Neural progenitor cell (in vitro differentiated cells): ENCODE results near the gene STT3A. TPM values are rescaled to one million over a fixed set of nuclear protein-coding genes. Genes with fewer than 3 reads are reported as not detected.

ENCODE experiments used
- DNase-seq: peaks from one replicate; pipeline ENCODE4 v3.0.0-alpha.2; 2016; ENCODE audit warnings: low spot score
- H2AFZ ChIP-seq: fragments of 200-600 bp; sonication (generic); replicated peaks from 2 replicates; pipeline ENCODE4 v1.6.1; 2016; ENCODE audit warnings: antibody characterized with exemption
- H3F3A ChIP-seq: fragments of 200-600 bp; sonication (generic); 2 replicates; pipeline ENCODE4 v1.6.1; 2016; ENCODE audit warnings: antibody characterized with exemption, low read depth
- H3K27ac ChIP-seq: fragments of 200-600 bp; sonication (generic); 2 replicates; pipeline ENCODE4 v1.5.1; 2016; ENCODE audit warnings: mild to moderate bottlenecking
- H3K27me3 ChIP-seq: fragments of 200-600 bp; sonication (generic); 2 replicates; pipeline ENCODE4 v1.6.1; 2016; ENCODE audit warnings: mild to moderate bottlenecking, moderate library complexity
- H3K36me3 ChIP-seq: fragments of 200-600 bp; sonication (generic); 2 replicates; pipeline ENCODE4 v1.5.1; 2016
- H3K4me1 ChIP-seq: fragments of 200-600 bp; sonication (generic); 2 replicates; pipeline ENCODE4 v1.6.1; 2016; ENCODE audit warnings: mixed run types
- H3K4me2 ChIP-seq: fragments of 200-600 bp; sonication (generic); 2 replicates; pipeline ENCODE4 v1.6.1; 2016
- H3K4me3 ChIP-seq: fragments of 200-600 bp; sonication (generic); 2 replicates; pipeline ENCODE4 v1.5.1; 2016
- H3K79me2 ChIP-seq: fragments of 200-600 bp; sonication (generic); 2 replicates; pipeline ENCODE4 v1.6.1; 2016; ENCODE audit warnings: low read depth
- H3K9ac ChIP-seq: fragments of 200-600 bp; sonication (generic); 2 replicates; pipeline ENCODE4 v1.6.1; 2016
- H3K9me3 ChIP-seq: fragments of 200-600 bp; sonication (generic); 2 replicates; pipeline ENCODE4 v1.5.1; 2016; ENCODE audit warnings: low read depth
- H4K20me1 ChIP-seq: fragments of 200-600 bp; sonication (generic); 2 replicates; pipeline ENCODE4 v1.6.1; 2016; ENCODE audit warnings: low read depth
- H3K27ac Mint-ChIP-seq: 3 replicates; pipeline ENCODE4 v1.8.0; 2021; ENCODE audit warnings: mixed read lengths
- H3K27me3 Mint-ChIP-seq: 2 replicates; pipeline ENCODE4 v1.8.0; 2022; ENCODE audit warnings: low read depth, mild to moderate bottlenecking, inconsistent platforms, moderate library complexity, mixed read lengths; ENCODE audit not compliant: insufficient read depth
- H3K36me3 Mint-ChIP-seq: 3 replicates; pipeline ENCODE4 v1.8.0; 2021; ENCODE audit warnings: mixed read lengths
- H3K4me1 Mint-ChIP-seq: 3 replicates; pipeline ENCODE4 v1.8.0; 2021; ENCODE audit warnings: mixed read lengths
- H3K4me3 Mint-ChIP-seq: 3 replicates; pipeline ENCODE4 v1.8.0; 2021; ENCODE audit warnings: mild to moderate bottlenecking, moderate library complexity, mixed read lengths
- H3K9me3 Mint-ChIP-seq: 3 replicates; pipeline ENCODE4 v1.8.0; 2020; ENCODE audit warnings: mixed read lengths
- EZH2 ChIP-seq: fragments of 200-600 bp; sonication (generic); IDR thresholded peaks from 2 replicates; pipeline ENCODE4 v1.6.1; 2017; ENCODE audit warnings: antibody characterized with exemption, mild to moderate bottlenecking, moderate library complexity
- EZH2phosphoT487 ChIP-seq: fragments of 200-600 bp; sonication (generic); IDR thresholded peaks from 2 replicates; pipeline ENCODE4 v1.6.1; 2017; ENCODE audit warnings: antibody characterized with exemption
- total RNA-seq: library from RNA; depleted of rRNA; stranded (reverse); fragments of >200 nt; gene quantifications from 2 replicates; pipeline ENCODE4 v1.2.3, GENCODE V29; 2015; ENCODE audit warnings: low replicate concordance
- TF ChIP-seq, protein P1 (sequence below): fragments of 200-600 bp; sonication (generic); IDR thresholded peaks from 2 replicates; pipeline ENCODE4 v1.5.1; 2017; ENCODE audit warnings: antibody characterized with exemption, mild to moderate bottlenecking

The STT3A gene
- total RNA-seq, 1 donor from 2014 or later = 111 TPM

DNA sequence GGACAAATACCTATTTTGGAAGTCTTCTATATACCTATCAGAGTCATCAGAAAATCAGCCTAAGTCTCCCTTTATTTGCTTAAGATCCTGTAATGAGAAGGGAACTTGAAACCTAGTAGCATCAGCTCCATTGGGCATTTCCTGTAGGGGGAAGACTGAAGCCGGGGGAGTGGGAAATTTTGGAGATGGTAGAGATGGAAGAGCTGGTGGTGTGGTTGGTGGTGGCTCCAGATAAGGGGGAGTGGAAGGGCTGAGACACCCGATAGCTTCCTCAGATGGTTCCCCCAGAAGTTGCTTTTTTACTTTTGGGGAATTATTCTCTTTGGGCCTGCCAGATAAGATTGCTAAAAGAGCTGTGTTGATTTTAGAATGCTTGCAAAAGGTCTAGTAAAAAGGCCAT, 39.7 kb upstream of the STT3A start:
- Histone ChIP-seq H3K27ac (no peak overlapping the region), H4K20me1 (no peaks in the 10 kb centered on the region), H3K79me2 (no peaks in the 10 kb centered on the region), H3K9me3 (peaks cover 11% of the 10 kb centered on the region), H3K27me3 (no peaks in the 10 kb centered on the region), H3K9ac (no peak overlapping the region), H3K36me3 (no peaks in the 10 kb centered on the region), H2AFZ (no peak overlapping the region), H3F3A (no peaks in the 10 kb centered on the region), H3K4me2 (no peak overlapping the region), H3K4me1 (no peaks in the 10 kb centered on the region), H3K4me3 (no peak overlapping the region)
- no peak for DNase-seq
- Mint-ChIP-seq H3K9me3 (peaks cover 51% of the 10 kb centered on the region), H3K4me1 (no peaks in the 10 kb centered on the region), H3K27ac (no peak overlapping the region), H3K27me3 (peaks cover 7% of the 10 kb centered on the region), H3K4me3 (no peak overlapping the region), H3K36me3 (peaks cover 5% of the 10 kb centered on the region)
- no peak for TF ChIP-seq EZH2phosphoT487
- TF ChIP-seq, protein P1, sequence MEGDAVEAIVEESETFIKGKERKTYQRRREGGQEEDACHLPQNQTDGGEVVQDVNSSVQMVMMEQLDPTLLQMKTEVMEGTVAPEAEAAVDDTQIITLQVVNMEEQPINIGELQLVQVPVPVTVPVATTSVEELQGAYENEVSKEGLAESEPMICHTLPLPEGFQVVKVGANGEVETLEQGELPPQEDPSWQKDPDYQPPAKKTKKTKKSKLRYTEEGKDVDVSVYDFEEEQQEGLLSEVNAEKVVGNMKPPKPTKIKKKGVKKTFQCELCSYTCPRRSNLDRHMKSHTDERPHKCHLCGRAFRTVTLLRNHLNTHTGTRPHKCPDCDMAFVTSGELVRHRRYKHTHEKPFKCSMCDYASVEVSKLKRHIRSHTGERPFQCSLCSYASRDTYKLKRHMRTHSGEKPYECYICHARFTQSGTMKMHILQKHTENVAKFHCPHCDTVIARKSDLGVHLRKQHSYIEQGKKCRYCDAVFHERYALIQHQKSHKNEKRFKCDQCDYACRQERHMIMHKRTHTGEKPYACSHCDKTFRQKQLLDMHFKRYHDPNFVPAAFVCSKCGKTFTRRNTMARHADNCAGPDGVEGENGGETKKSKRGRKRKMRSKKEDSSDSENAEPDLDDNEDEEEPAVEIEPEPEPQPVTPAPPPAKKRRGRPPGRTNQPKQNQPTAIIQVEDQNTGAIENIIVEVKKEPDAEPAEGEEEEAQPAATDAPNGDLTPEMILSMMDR = no peak

DNA sequence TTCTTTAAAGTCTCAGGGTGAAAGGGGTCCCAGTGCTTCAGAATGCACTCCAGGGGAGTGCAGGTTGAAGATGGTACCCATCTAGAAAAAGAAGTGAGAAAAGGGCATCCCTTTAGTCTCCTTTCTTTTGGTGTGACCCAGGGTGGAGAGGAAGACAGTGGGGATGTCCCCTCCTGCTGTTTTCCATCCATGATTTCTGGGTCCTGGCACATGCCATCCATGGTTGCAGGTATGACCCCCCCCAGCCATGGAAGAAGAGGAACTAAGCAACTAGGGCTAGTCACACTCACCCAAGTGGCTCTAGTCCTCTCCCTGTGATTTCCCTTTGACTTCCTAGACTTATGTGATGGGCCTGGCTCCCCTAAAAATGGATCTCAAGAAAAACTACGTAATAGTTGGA, 39.3 kb upstream of the STT3A start:
- TF ChIP-seq EZH2 = no peak
- no peak for TF ChIP-seq EZH2phosphoT487
- TF ChIP-seq, protein P1 = no peak
- Histone ChIP-seq H2AFZ (no peak overlapping the region), H3F3A (no peaks in the 10 kb centered on the region), H3K9ac (no peak overlapping the region), H3K27me3 (no peaks in the 10 kb centered on the region), H4K20me1 (no peaks in the 10 kb centered on the region), H3K4me3 (no peak overlapping the region), H3K79me2 (no peaks in the 10 kb centered on the region), H3K9me3 (peaks cover 11% of the 10 kb centered on the region), H3K4me2 (no peak overlapping the region), H3K4me1 (no peaks in the 10 kb centered on the region), H3K27ac (no peak overlapping the region), H3K36me3 (no peaks in the 10 kb centered on the region)
- Mint-ChIP-seq H3K36me3 (peaks cover 5% of the 10 kb centered on the region), H3K4me1 (no peaks in the 10 kb centered on the region), H3K9me3 (peaks cover 48% of the 10 kb centered on the region), H3K4me3 (no peak overlapping the region), H3K27me3 (peaks cover 7% of the 10 kb centered on the region), H3K27ac (no peak overlapping the region)
- no peak for DNase-seq

DNA sequence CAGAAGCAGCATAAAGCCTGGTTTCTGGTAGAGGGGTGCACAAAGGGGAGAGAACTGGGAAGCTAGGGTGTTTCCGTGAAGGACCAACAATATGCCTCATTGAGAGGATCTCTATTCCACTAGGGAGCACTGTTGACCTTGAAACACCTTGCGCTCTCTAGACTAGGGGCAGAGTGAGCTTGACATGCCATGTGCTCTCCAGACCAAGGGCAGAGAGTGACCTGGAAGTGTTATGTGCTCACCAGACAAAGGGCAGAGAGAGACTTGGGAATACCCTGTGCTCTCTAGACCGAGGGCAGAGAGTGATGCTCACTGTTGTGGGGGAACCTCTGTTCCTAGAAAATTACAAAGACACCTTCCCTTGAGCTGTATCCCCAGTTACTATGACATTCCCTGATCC, 38.6 kb upstream of the STT3A start:
- H3K9me3 ChIP-seq = peaks cover 11% of the 10 kb centered on the region
- H2AFZ ChIP-seq = no peak overlapping the region
- H3K4me3 ChIP-seq = no peak overlapping the region
- no peaks in the 10 kb centered on the region for H3K27me3 ChIP-seq
- H3K79me2 ChIP-seq = no peaks in the 10 kb centered on the region
- Mint-ChIP-seq H3K4me1 (no peaks in the 10 kb centered on the region), H3K36me3 (peaks cover 5% of the 10 kb centered on the region), H3K27me3 (peaks cover 7% of the 10 kb centered on the region), H3K27ac (no peak overlapping the region), H3K9me3 (peaks cover 48% of the 10 kb centered on the region), H3K4me3 (no peak overlapping the region)
- H3K4me2 ChIP-seq = no peak overlapping the region
- H3K4me1 ChIP-seq = no peaks in the 10 kb centered on the region
- H4K20me1 ChIP-seq = no peaks in the 10 kb centered on the region
- no peaks in the 10 kb centered on the region for H3K36me3 ChIP-seq
- no peaks in the 10 kb centered on the region for H3F3A ChIP-seq
- no peak for TF ChIP-seq EZH2
- no peak overlapping the region for H3K27ac ChIP-seq
- H3K9ac ChIP-seq = no peak overlapping the region
- no peak for DNase-seq

DNA sequence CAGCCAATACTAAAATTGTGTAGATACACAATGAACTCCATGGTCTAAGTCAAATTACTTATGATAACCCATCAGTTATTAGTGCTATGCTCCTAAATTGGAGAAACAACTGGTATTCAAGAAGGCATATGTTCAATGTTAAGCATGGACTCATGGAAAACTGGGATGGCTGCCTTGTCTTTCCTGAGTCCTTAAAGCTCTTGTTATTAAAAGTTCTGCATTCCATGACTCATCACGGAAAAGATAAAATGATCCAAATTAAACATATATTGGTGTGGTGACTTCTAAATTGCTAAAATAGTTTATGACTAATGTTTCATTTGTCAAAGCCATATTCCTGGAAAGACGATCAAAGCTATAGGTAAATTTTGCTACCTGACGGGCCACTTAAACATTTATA, 32.8 kb upstream of the STT3A start:
- H3K4me2 ChIP-seq = no peak overlapping the region
- Mint-ChIP-seq H3K4me3 (no peak overlapping the region), H3K27ac (no peak overlapping the region), H3K9me3 (peaks cover 13% of the 10 kb centered on the region), H3K27me3 (no peaks in the 10 kb centered on the region), H3K36me3 (no peaks in the 10 kb centered on the region), H3K4me1 (no peaks in the 10 kb centered on the region)
- H3K9me3 ChIP-seq = no peaks in the 10 kb centered on the region
- no peak overlapping the region for H3K27ac ChIP-seq
- H3K4me1 ChIP-seq = no peaks in the 10 kb centered on the region
- H3K36me3 ChIP-seq = no peaks in the 10 kb centered on the region
- H4K20me1 ChIP-seq = no peaks in the 10 kb centered on the region
- no peak overlapping the region for H2AFZ ChIP-seq
- H3K9ac ChIP-seq = no peak overlapping the region
- no peak overlapping the region for H3K4me3 ChIP-seq
- no peaks in the 10 kb centered on the region for H3K27me3 ChIP-seq
- no peaks in the 10 kb centered on the region for H3K79me2 ChIP-seq
- no peaks in the 10 kb centered on the region for H3F3A ChIP-seq
- no peak for TF ChIP-seq EZH2
- no peak for TF ChIP-seq EZH2phosphoT487
- TF ChIP-seq, protein P1 = no peak
- no peak for DNase-seq
